ENCODE measurements around the gene FHIT.

Gene FHIT

GRCh38 chr3:60392501-60392900 lies 858.8 kb downstream of the FHIT start:
- H3K9ac ChIP-seq (ENCODE audit: low read length), result no peak overlapping the region
- no peaks in the 10 kb centered on the region for H3F3A ChIP-seq (ENCODE audit: insufficient read depth)
- no peak overlapping the region for H3K4me2 ChIP-seq (ENCODE audit: low read depth, low read length, poor library complexity, severe bottlenecking)
- no peak overlapping the region for H3K4me3 ChIP-seq (ENCODE audit: insufficient read depth, low read length, poor library complexity, severe bottlenecking)
- H4K20me1 ChIP-seq (ENCODE audit: low read depth, low read length), result no peaks in the 10 kb centered on the region
- no peak for TF ChIP-seq EZH2phosphoT487 (conservative IDR thresholded peaks at IDR 0.05; ENCODE audit: low read length)
- TF ChIP-seq, protein P1, sequence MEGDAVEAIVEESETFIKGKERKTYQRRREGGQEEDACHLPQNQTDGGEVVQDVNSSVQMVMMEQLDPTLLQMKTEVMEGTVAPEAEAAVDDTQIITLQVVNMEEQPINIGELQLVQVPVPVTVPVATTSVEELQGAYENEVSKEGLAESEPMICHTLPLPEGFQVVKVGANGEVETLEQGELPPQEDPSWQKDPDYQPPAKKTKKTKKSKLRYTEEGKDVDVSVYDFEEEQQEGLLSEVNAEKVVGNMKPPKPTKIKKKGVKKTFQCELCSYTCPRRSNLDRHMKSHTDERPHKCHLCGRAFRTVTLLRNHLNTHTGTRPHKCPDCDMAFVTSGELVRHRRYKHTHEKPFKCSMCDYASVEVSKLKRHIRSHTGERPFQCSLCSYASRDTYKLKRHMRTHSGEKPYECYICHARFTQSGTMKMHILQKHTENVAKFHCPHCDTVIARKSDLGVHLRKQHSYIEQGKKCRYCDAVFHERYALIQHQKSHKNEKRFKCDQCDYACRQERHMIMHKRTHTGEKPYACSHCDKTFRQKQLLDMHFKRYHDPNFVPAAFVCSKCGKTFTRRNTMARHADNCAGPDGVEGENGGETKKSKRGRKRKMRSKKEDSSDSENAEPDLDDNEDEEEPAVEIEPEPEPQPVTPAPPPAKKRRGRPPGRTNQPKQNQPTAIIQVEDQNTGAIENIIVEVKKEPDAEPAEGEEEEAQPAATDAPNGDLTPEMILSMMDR (IDR thresholded peaks at IDR 0.05; ENCODE audit: insufficient read depth, low read length, poor library complexity, severe bottlenecking), result no peak
- H3K27me3 ChIP-seq (ENCODE audit: low read length), result no peaks in the 10 kb centered on the region
- H3K79me2 ChIP-seq (ENCODE audit: insufficient read depth, low read length), result no peaks in the 10 kb centered on the region
- H3K36me3 ChIP-seq (ENCODE audit: low read length), result no peaks in the 10 kb centered on the region
- no peaks in the 10 kb centered on the region for H3K9me3 ChIP-seq (ENCODE audit: insufficient read depth, low read length)
- H3K9me2 ChIP-seq (replicated peaks; ENCODE audit: insufficient read depth, low read length), result no peaks in the 10 kb centered on the region
- no peak overlapping the region for H3K27ac ChIP-seq (ENCODE audit: low read depth, low read length)
- no peak overlapping the region for H2AFZ ChIP-seq (ENCODE audit: low read depth, low read length, severe bottlenecking)

DNA sequence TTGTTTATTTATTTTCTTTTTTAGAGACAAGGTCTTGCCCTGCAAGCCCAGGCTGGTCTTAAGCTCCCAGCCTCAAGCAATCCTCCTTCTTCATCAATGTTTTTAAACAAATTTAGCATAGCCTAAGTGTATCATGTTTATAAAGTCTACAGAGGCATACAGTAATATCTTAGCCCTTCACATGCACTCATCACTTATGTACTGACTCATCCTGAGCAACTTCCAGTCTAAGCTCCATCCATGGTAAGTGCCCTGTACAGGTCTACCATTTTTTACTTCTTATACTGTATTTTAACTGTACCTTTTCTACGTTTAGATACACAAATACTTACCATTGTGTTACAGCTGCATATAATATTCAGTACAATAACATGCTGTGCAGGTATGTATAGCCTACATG lies 860.0 kb downstream of the FHIT start:
- Histone ChIP-seq H3K27me3 (ENCODE audit: low read length) (no peaks in the 10 kb centered on the region), H3K9ac (ENCODE audit: low read length) (no peak overlapping the region), H3K4me3 (ENCODE audit: insufficient read depth, low read length, poor library complexity, severe bottlenecking) (no peak overlapping the region), H3K36me3 (ENCODE audit: low read length) (no peaks in the 10 kb centered on the region), H3K9me3 (ENCODE audit: insufficient read depth, low read length) (no peaks in the 10 kb centered on the region), H3K27ac (ENCODE audit: low read depth, low read length) (no peak overlapping the region), H3K79me2 (ENCODE audit: insufficient read depth, low read length) (no peaks in the 10 kb centered on the region), H3K9me2 (replicated peaks; ENCODE audit: insufficient read depth, low read length) (no peaks in the 10 kb centered on the region), H2AFZ (ENCODE audit: low read depth, low read length, severe bottlenecking) (no peak overlapping the region), H3F3A (ENCODE audit: insufficient read depth) (no peaks in the 10 kb centered on the region), H3K4me2 (ENCODE audit: low read depth, low read length, poor library complexity, severe bottlenecking) (no peak overlapping the region), H4K20me1 (ENCODE audit: low read depth, low read length) (no peaks in the 10 kb centered on the region)
- TF ChIP-seq EZH2phosphoT487 (conservative IDR thresholded peaks at IDR 0.05; ENCODE audit: low read length), result no peak
- TF ChIP-seq, protein P1 (IDR thresholded peaks at IDR 0.05; ENCODE audit: insufficient read depth, low read length, poor library complexity, severe bottlenecking), result no peak

GRCh38 chr3:60388731-60389130 lies 862.5 kb downstream of the FHIT start:
- no peaks in the 10 kb centered on the region for H3K9me2 ChIP-seq (replicated peaks; ENCODE audit: insufficient read depth, low read length)
- H3F3A ChIP-seq (ENCODE audit: insufficient read depth), result no peaks in the 10 kb centered on the region
- no peak for TF ChIP-seq EZH2phosphoT487 (conservative IDR thresholded peaks at IDR 0.05; ENCODE audit: low read length)
- no peak overlapping the region for H2AFZ ChIP-seq (ENCODE audit: low read depth, low read length, severe bottlenecking)
- no peak overlapping the region for H3K9ac ChIP-seq (ENCODE audit: low read length)
- no peaks in the 10 kb centered on the region for H4K20me1 ChIP-seq (ENCODE audit: low read depth, low read length)
- H3K79me2 ChIP-seq (ENCODE audit: insufficient read depth, low read length), result no peaks in the 10 kb centered on the region
- no peaks in the 10 kb centered on the region for H3K36me3 ChIP-seq (ENCODE audit: low read length)
- no peak overlapping the region for H3K4me3 ChIP-seq (ENCODE audit: insufficient read depth, low read length, poor library complexity, severe bottlenecking)
- H3K27me3 ChIP-seq (ENCODE audit: low read length), result no peaks in the 10 kb centered on the region
- H3K9me3 ChIP-seq (ENCODE audit: insufficient read depth, low read length), result no peaks in the 10 kb centered on the region
- H3K4me2 ChIP-seq (ENCODE audit: low read depth, low read length, poor library complexity, severe bottlenecking), result no peak overlapping the region
- H3K27ac ChIP-seq (ENCODE audit: low read depth, low read length), result no peak overlapping the region

DNA sequence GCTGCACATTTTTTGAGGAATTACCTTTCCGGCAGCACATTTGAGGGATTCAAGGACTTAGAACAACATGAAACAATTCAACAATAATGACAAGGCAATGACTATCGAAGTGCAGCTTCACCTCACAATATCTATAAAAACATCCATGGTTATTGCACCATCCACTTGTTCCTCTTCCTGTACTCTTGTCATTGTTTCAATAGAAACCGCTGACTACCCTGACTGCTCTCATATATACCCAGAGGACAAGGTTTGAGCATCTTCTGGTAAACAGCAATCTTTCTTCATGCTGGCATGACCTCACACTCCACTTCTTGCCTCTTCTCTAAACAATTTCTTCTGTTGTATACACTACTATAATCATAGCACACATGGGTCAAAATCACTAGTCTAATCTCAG lies 864.9 kb downstream of the FHIT start:
- no peaks in the 10 kb centered on the region for H3K79me2 ChIP-seq (ENCODE audit: insufficient read depth, low read length)
- no peaks in the 10 kb centered on the region for H3F3A ChIP-seq (ENCODE audit: insufficient read depth)
- TF ChIP-seq, protein P1 (IDR thresholded peaks at IDR 0.05; ENCODE audit: insufficient read depth, low read length, poor library complexity, severe bottlenecking), result no peak
- no peak for TF ChIP-seq EZH2phosphoT487 (conservative IDR thresholded peaks at IDR 0.05; ENCODE audit: low read length)
- no peak overlapping the region for H2AFZ ChIP-seq (ENCODE audit: low read depth, low read length, severe bottlenecking)
- H3K4me2 ChIP-seq (ENCODE audit: low read depth, low read length, poor library complexity, severe bottlenecking), result no peak overlapping the region
- no peaks in the 10 kb centered on the region for H3K27me3 ChIP-seq (ENCODE audit: low read length)
- no peak overlapping the region for H3K4me3 ChIP-seq (ENCODE audit: insufficient read depth, low read length, poor library complexity, severe bottlenecking)
- H3K9ac ChIP-seq (ENCODE audit: low read length), result no peak overlapping the region
- H3K9me3 ChIP-seq (ENCODE audit: insufficient read depth, low read length), result no peaks in the 10 kb centered on the region
- no peaks in the 10 kb centered on the region for H3K9me2 ChIP-seq (replicated peaks; ENCODE audit: insufficient read depth, low read length)
- H3K36me3 ChIP-seq (ENCODE audit: low read length), result no peaks in the 10 kb centered on the region
- no peaks in the 10 kb centered on the region for H4K20me1 ChIP-seq (ENCODE audit: low read depth, low read length)
- no peak overlapping the region for H3K27ac ChIP-seq (ENCODE audit: low read depth, low read length)
